Gastroesophageal sphincter (tissue), 3 donors: Measurements from ENCODE around the gene CDKAL1.

Experiments
- CTCF ChIP-seq, 4 experiments: fragments of 200-600 bp in 2 of 4; fragments of 450-650 bp in 2 of 4; sonication (generic) in 1 of 4; IDR thresholded peaks; one replicate each; pipeline ENCODE4 v1.5.1; 2017 to 2019; ENCODE audit warnings: antibody characterized with exemption in 4 of 4, mild to moderate bottlenecking in 2 of 4, moderate library complexity in 2 of 4
- POLR2A ChIP-seq, 2 donors: fragments of 450-650 bp; IDR thresholded peaks; one replicate each; pipeline ENCODE4 v1.6.1; 2017; ENCODE audit warnings: antibody characterized with exemption in 2 of 2, mild to moderate bottlenecking in 2 of 2, moderate library complexity in 1 of 2
- POLR2AphosphoS5 ChIP-seq: sonication (generic); formaldehyde crosslinking; IDR thresholded peaks from one replicate; pipeline ENCODE4 v1.6.1; 2017; ENCODE audit warnings: antibody characterized with exemption

GRCh38 chr6:20564777-20565176 lies 30.5 kb downstream of the CDKAL1 start:
- TF ChIP-seq CTCF (IDR thresholded peaks at IDR 0.05) (no peak), POLR2A (IDR thresholded peaks at IDR 0.05) (no peak), POLR2AphosphoS5 (no peak)
